A673 (cell line): Measurements from ENCODE around the gene PRPF4. TPM values are rescaled to one million over a fixed set of nuclear protein-coding genes. Genes with fewer than 3 reads are reported as not detected.
A peak's percentile ranks its signal among the peaks of the same experiment; 100 is the strongest.

Source experiments
- BruUV-seq: library from RNA; stranded (reverse); fragments of 400-500 nt; replicated peaks from 2 replicates; lab custom pipeline; 2021; lab: Mats Ljungman, UMichigan
- CTCF ChIA-PET: fragments of 300-600 bp; sonication (Branson Sonifier 250); formaldehyde crosslinking; loops from one replicate; lab custom pipeline; 2022; ENCODE audit warnings: antibody characterized with exemption; lab: Charles Lee
- POLR2A ChIA-PET: fragments of 300-600 bp; sonication (Branson Sonifier 250); formaldehyde crosslinking; loops from one replicate; lab custom pipeline; 2022; ENCODE audit warnings: antibody characterized with exemption; ENCODE audit not compliant: low non-redundant PET; lab: Charles Lee
- DNase-seq: peaks from one replicate; pipeline ENCODE4 v3.0.0-alpha.2; 2015; ENCODE audit warnings: low spot score
- H3K27ac ChIP-seq: fragments of 200-600 bp; sonication (generic); 2 replicates; pipeline ENCODE4 v1.5.1; 2016; ENCODE audit warnings: mixed run types, low read depth, mild to moderate bottlenecking, mixed read lengths, antibody characterized with exemption, low read length; ENCODE audit not compliant: poor library complexity, severe bottlenecking
- H3K27me3 ChIP-seq: fragments of 200-600 bp; sonication (generic); replicated peaks from 2 replicates; pipeline ENCODE4 v1.6.1; 2017; ENCODE audit warnings: mixed run types, low read depth, mild to moderate bottlenecking, mixed read lengths, antibody characterized with exemption, low read length; ENCODE audit not compliant: insufficient read depth, poor library complexity
- H3K36me3 ChIP-seq: fragments of 200-600 bp; sonication (generic); 2 replicates; pipeline ENCODE4 v1.6.1; 2016; ENCODE audit warnings: mixed run types, mild to moderate bottlenecking, mixed read lengths, antibody characterized with exemption, low read length; ENCODE audit not compliant: insufficient read depth, poor library complexity, severe bottlenecking
- H3K4me1 ChIP-seq: fragments of 200-600 bp; sonication (generic); 2 replicates; pipeline ENCODE4 v1.6.1; 2017; ENCODE audit warnings: mixed run types, mild to moderate bottlenecking, mixed read lengths, antibody characterized with exemption, low read length; ENCODE audit not compliant: insufficient read depth, poor library complexity, severe bottlenecking
- H3K4me3 ChIP-seq: fragments of 200-600 bp; sonication (generic); 2 replicates; pipeline ENCODE4 v1.5.1; 2016; ENCODE audit warnings: low read depth, mixed run types, mild to moderate bottlenecking, mixed read lengths, low read length; ENCODE audit not compliant: poor library complexity, severe bottlenecking
- H3K9me3 ChIP-seq: fragments of 200-600 bp; sonication (generic); 2 replicates; pipeline ENCODE4 v1.6.1; 2016; ENCODE audit warnings: mixed run types, low read depth, mild to moderate bottlenecking, mixed read lengths, antibody characterized with exemption, low read length; ENCODE audit not compliant: poor library complexity, severe bottlenecking
- CTCF ChIP-seq: fragments of 300-800, 200-600 bp; sonication (generic); conservative IDR thresholded peaks from 2 replicates; pipeline ENCODE4 v1.5.1; 2017; ENCODE audit warnings: low read depth, mild to moderate bottlenecking, antibody characterized with exemption, low read length, moderate library complexity, mixed read lengths
- EZH2 ChIP-seq: fragments of 200-600 bp; sonication (generic); IDR thresholded peaks from 2 replicates; pipeline ENCODE4 v1.6.1; 2017; ENCODE audit warnings: borderline replicate concordance, low read depth, mild to moderate bottlenecking, mixed read lengths, antibody characterized with exemption, low read length; ENCODE audit not compliant: poor library complexity, severe bottlenecking
- intact Hi-C: fragments of 100-400 bp; cut with micrococcal nuclease; formaldehyde crosslinking; loops from one replicate; pipeline ENCODE4 v1.10.0; 2022; ENCODE audit not compliant: unreplicated experiment
- total RNA-seq: library from RNA; stranded (reverse); gene quantifications from 2 replicates; pipeline ENCODE4 v1.2.3, GENCODE V29; 2021

The PRPF4 gene
- total RNA-seq, 1 experiment from 2014 or later: 59.8 TPM

- POLR2A ChIA-PET: no interaction called here
- Histone ChIP-seq H3K9me3 (no peaks in the 10 kb centered on the region), H3K4me3 (no peak overlapping the region), H3K27me3 (no peaks in the 10 kb centered on the region), H3K36me3 (no peaks in the 10 kb centered on the region), H3K27ac (no peak overlapping the region), H3K4me1 (no peaks in the 10 kb centered on the region)
- DNase-seq: peak; percentile 6
- intact Hi-C loops: loop anchor here (10.0 kb wide), 1 partner anchor 103 kb away; the partner anchor contains the start of gene ALAD
- BruUV-seq: no TSS peak
- CTCF ChIA-PET: no interaction called here
- TF ChIP-seq EZH2 (no peak), CTCF (no peak)
Observed at GRCh38 chr9:113301548-113301947, 26.1 kb downstream of the PRPF4 start.

GRCh38 chr9:113302792-113303418 lies 27.4 kb downstream of the PRPF4 start, which contains the start of gene RNF183:
Gene RNF183, minus strand, starts transcription at chr9:113303376. Its CDS starts 5,192 bp downstream, at chr9:113298184.
- no peaks in the 10 kb centered on the region for H3K4me1 ChIP-seq
- POLR2A ChIA-PET: no interaction called here
- no TSS peak for BruUV-seq
- no peaks in the 10 kb centered on the region for H3K36me3 ChIP-seq
- CTCF ChIA-PET: no interaction called here
- H3K4me3 ChIP-seq: no peak within 1 kb of the TSS
- TF ChIP-seq CTCF: no peak
- TF ChIP-seq EZH2: no peak
- intact Hi-C loops: loop anchor here (10.0 kb wide), 1 partner anchor 102 kb away; the partner anchor contains the start of gene ALAD
- no peaks in the 10 kb centered on the region for H3K27me3 ChIP-seq
- no peak within 1 kb of the TSS for H3K27ac ChIP-seq
- DNase-seq: no peak
- no peaks in the 10 kb centered on the region for H3K9me3 ChIP-seq

GRCh38 chr9:113306566-113306965 lies 31.1 kb downstream of the PRPF4 start:
- H3K4me1 ChIP-seq: no peaks in the 10 kb centered on the region
- H3K27me3 ChIP-seq: no peaks in the 10 kb centered on the region
- no peak for DNase-seq
- BruUV-seq: no TSS peak
- no peaks in the 10 kb centered on the region for H3K36me3 ChIP-seq
- ChIA-PET CTCF (no interaction called here), POLR2A (no interaction called here)
- intact Hi-C loops: loop anchor here (10.0 kb wide), 1 partner anchor 98 kb away; the partner anchor contains the start of gene ALAD
- H3K27ac ChIP-seq: no peak overlapping the region
- no peaks in the 10 kb centered on the region for H3K9me3 ChIP-seq
- TF ChIP-seq CTCF (no peak), EZH2 (no peak)
- no peak overlapping the region for H3K4me3 ChIP-seq
